Measurements from ENCODE around the gene ACAN.

ACAN gene

GRCh38 chr15:88803241-88803919, at the start of gene ACAN:
TSS of gene ACAN (plus strand) at chr15:88803436. CDS start at chr15:88836207, 32,771 bp downstream.
- DNase-seq = no peak

- DNase-seq = no peak
These were observed 46.7 kb upstream of the ACAN start for GRCh38 chr15:88756521-88756920.

GRCh38 chr15:88756921-88757320, 46.3 kb upstream of the ACAN start:
- DNase-seq = no peak

- DNase-seq = no peak
These were observed 43.4 kb upstream of the ACAN start for GRCh38 chr15:88759872-88760271.

- no peak for DNase-seq
These were observed 38.8 kb upstream of the ACAN start for GRCh38 chr15:88764448-88764847.

- no peak for DNase-seq
These were observed 38.0 kb upstream of the ACAN start for GRCh38 chr15:88765212-88765611.

GRCh38 chr15:88769161-88769971, 33.9 kb upstream of the ACAN start:
- DNase-seq = no peak

GRCh38 chr15:88775776-88776175, 27.5 kb upstream of the ACAN start:
- no peak for DNase-seq

GRCh38 chr15:88776646-88777045, 26.6 kb upstream of the ACAN start:
- DNase-seq = no peak

- DNase-seq = no peak
These were observed 23.3 kb upstream of the ACAN start for GRCh38 chr15:88779944-88780343.

GRCh38 chr15:88782465-88782864, 20.8 kb upstream of the ACAN start:
- DNase-seq = no peak

- no peak for DNase-seq
These were observed 18.0 kb upstream of the ACAN start for GRCh38 chr15:88785217-88785616.

GRCh38 chr15:88788036-88788435, 15.2 kb upstream of the ACAN start:
- no peak for DNase-seq

GRCh38 chr15:88788816-88789215, 14.4 kb upstream of the ACAN start:
- DNase-seq = no peak

- DNase-seq = no peak
These were observed 12.8 kb upstream of the ACAN start for GRCh38 chr15:88790486-88790885.

GRCh38 chr15:88791637-88792036, 11.6 kb upstream of the ACAN start:
- DNase-seq = no peak

- no peak for DNase-seq
These were observed 10.6 kb upstream of the ACAN start for GRCh38 chr15:88792342-88793282.

- DNase-seq = no peak
These were observed 9.2 kb upstream of the ACAN start for GRCh38 chr15:88794001-88794400.

- DNase-seq = no peak
These were observed 5.4 kb upstream of the ACAN start for GRCh38 chr15:88797663-88798339.

- no peak for DNase-seq
These were observed 3.9 kb upstream of the ACAN start for GRCh38 chr15:88799341-88799740.

- DNase-seq = no peak
These were observed 3.2 kb upstream of the ACAN start for GRCh38 chr15:88800026-88800425.

GRCh38 chr15:88800738-88801137, 2.5 kb upstream of the ACAN start:
- no peak for DNase-seq

All from stimulated activated CD4-positive, alpha-beta T cell treated with anti-CD3 and anti-CD28 coated beads, Interleukin-4, amount 100 ng/mL, for 1 hour (primary cell).